Fibroblast of skin of right quadriceps (primary cell): ENCODE data around the gene SELENOM.

Experiments
- DNase-seq: peaks from one replicate; pipeline ENCODE4 v3.0.0-alpha.2; 2013

The SELENOM gene

GRCh38 chr22:31107178-31107893, at the start of gene SELENOM:
SELENOM (minus strand) TSS chr22:31107568; CDS start chr22:31107505, 63 bp downstream.
- DNase-seq: peak; percentile 99

DNA sequence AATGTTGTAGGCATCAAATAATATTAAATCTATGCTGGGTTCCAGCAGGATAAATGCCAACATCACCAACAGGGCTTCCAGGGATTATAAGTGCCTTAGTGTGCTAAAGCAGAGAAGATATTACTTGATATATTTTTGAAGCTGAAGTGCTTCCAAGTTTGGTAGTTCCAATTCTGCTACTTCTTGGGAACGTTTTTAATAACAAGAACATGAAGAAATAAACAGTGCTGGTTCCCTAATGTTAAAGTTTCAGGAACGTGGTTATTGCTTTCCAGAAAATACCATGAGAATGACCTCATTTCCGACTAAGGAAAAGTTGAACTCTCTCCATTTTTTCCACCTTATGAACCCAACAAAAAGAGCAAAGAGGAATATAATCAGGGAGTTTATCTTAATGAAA, 48.1 kb upstream of the SELENOM start:
- DNase-seq: peak; percentile 48

- no peak for DNase-seq
These were observed 47.6 kb upstream of the SELENOM start for GRCh38 chr22:31154975-31155374.

DNA sequence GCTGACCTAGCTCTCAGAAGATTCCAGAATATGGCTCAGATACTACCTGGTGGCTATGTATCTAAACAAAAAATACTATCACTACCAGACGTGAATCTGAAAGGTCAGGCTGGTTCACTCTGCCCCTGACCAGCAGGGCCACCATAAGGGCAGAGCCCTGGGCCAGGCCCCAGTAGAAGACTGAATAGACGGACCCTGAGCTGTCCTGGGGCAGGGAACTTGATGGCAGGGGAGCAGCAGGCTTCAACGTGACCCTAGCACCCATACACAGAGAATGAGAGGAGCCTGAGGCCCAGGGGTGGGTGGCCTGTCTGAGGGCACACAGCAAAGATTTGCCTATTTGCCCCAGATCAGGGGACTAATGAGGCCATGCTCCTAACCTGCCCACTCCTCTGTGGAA, 46.0 kb upstream of the SELENOM start:
- no peak for DNase-seq

GRCh38 chr22:31151872-31152271, 44.5 kb upstream of the SELENOM start:
- no peak for DNase-seq

GRCh38 chr22:31150615-31151014, 43.2 kb upstream of the SELENOM start:
- no peak for DNase-seq

GRCh38 chr22:31148953-31149627, 41.7 kb upstream of the SELENOM start:
- DNase-seq: peak; percentile 67

- no peak for DNase-seq
These were observed 41.1 kb upstream of the SELENOM start for GRCh38 chr22:31148488-31148887.

DNA sequence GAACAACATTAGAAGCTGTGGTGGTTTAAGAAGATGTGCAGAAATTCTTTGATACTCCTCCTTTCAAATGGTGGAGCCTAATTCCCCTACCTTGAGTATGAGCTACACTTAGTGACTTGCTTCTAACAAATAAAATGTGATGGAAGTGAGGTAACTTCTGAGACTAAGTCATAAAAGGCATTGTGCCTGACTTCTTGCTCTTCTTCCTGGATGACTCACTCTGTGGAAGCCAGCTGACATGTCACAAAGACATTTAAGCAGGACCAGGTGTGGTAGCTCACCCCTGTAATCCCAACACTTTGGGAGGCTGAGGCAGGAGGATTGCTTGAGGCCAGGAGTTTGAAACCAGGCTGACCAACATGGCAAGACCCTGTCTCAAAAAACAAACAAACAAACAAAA, 36.9 kb upstream of the SELENOM start:
- DNase-seq: peak; percentile 27

- DNase-seq: no peak
These were observed 36.2 kb upstream of the SELENOM start for GRCh38 chr22:31143537-31143936.

GRCh38 chr22:31143038-31143437, 35.7 kb upstream of the SELENOM start:
- DNase-seq: no peak

GRCh38 chr22:31142285-31142684, 34.9 kb upstream of the SELENOM start:
- no peak for DNase-seq

GRCh38 chr22:31141551-31141950, 34.2 kb upstream of the SELENOM start:
- DNase-seq: no peak

- DNase-seq: no peak
These were observed 33.4 kb upstream of the SELENOM start for GRCh38 chr22:31140746-31141145.

DNA sequence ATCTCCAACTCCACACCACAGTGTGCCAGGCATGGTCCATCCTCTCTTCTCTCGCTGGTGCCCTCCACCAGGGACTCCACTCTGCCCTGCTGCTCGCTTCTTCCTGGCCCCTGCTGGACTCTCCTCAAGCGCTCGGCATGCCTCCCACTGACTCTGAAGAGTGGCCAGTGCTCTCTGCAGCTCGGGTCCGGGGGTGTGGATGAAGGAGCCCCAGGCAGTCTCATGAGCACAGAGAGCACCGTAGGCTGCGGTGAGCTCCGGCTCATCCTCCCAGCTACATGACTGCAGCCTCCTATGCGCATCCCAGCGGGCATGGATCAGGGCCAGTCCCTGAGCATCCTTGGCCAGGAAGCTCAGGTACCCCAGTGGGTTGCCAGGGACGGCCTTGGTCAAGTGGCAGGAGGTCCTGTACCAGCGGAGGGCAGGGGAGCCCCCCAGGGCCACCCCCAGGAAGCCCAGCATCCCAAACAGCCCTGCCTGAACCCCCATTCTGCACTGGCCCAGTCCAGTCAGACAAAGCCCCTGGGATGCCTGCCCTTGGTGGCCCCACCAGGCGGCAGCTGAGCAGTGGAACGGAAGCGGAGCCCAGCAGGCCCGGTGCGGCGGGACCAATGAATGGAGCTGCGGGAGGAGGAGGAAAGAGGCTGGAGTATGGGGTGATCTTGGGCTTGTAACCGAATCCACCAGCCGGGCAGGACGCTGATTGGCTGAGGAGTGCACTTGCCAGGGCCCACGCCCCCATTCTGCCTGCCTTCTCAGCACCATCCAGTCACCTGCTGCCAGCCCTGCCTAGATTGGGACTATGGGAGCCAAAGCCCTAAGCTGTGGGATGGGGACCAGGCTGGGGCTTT, 32.7 kb upstream of the SELENOM start, which contains the start of gene PLA2G3:
TSS of gene PLA2G3 (minus strand) at position 643 of the 851 bp plus-strand sequence. CDS start at position 489, 154 bp downstream.
- DNase-seq: peak; percentile 46

DNA sequence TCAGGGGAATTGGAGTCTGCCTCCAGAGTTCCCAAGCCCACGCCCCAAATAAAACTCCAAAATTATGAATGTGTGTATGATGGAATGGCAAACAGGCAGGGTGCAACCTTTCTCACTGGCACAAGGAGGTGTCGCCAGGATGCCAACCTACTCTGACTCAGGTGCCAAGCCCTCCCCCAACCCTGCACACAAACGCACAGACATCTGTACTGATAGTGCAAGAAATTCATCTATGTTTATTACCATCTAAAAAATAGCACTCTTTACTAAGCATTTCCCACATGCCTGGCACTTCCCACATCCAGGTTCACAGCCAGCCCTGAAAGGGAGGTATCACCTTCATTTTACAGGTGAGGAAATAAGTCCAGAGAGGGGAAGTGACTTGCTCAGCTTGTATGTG, 31.7 kb upstream of the SELENOM start:
- no peak for DNase-seq

DNA sequence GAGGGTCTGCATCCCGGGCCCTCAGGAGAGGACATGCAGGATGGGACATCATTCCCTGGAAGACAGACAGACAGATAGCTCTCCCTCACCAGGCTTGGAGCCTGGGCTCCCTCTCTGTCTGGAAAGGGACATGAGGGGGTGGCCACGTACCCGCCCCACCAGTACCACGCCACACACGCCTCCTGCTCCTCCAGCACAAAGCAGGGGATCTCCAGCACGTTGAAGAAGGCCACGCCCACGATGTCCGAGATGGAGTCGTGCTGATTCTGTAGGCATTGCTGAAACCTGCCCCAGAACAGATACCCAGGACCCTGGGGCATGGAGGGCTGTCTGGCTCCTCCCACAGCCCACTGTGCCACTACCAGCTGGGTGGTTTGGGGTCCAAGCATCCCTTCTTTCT, 30.8 kb upstream of the SELENOM start:
- DNase-seq: no peak

- DNase-seq: no peak
These were observed 30.4 kb upstream of the SELENOM start for GRCh38 chr22:31137721-31138120.

GRCh38 chr22:31136711-31137110, 29.3 kb upstream of the SELENOM start:
- no peak for DNase-seq

DNA sequence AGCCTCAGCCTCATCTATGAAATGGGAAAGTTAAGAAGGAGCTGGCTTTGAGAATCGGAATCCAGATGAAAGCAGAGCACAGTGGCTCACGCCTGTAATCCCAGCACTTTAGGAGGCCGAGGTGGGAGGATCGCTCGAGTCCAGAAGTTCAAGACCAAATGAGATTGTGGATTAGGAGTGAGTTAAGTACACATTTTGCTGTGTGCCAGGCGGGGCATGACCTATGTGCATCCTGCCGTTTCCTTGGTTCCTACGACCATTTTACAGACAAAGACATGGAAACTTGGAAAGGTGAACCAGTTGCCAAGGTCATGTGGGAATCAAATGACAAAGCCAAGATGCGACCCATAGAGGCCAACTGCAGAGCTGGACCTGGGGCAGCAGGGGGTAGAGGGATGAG, 28.8 kb upstream of the SELENOM start:
- no peak for DNase-seq

- DNase-seq: no peak
These were observed 28.3 kb upstream of the SELENOM start for GRCh38 chr22:31135706-31136105.

GRCh38 chr22:31134688-31135087, 27.3 kb upstream of the SELENOM start:
- DNase-seq: no peak

- no peak for DNase-seq
These were observed 26.5 kb upstream of the SELENOM start for GRCh38 chr22:31133911-31134310.

DNA sequence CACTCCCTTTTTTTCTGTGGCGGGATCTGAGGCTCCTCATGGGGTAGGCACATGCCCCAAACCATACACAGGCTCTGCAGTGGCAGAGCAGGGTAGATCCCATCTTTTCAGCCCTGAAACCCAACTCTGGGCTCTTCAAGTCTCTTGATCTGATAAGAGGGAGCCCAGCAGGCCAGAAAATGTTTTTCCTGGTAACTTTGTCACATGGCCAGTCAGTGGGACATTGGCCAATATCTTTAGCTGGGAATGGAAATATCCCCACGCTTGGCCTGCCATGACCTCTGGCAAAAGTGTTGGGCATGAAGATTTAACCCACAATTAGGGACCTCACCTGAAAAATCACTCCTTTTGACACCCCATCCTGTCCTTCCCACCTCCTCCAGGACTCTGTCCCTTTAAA, 23.5 kb upstream of the SELENOM start:
- DNase-seq: no peak
